ENCODE data around the gene GRIN2A.

The GRIN2A gene

GRCh38 chr16:10027553-10027952, 154.7 kb downstream of the GRIN2A start:
- DNase-seq, result no peak

GRCh38 chr16:10026593-10026992, 155.6 kb downstream of the GRIN2A start:
- no peak for DNase-seq

GRCh38 chr16:10022098-10022497, 160.1 kb downstream of the GRIN2A start:
- no peak for DNase-seq

- no peak for DNase-seq
Observed at GRCh38 chr16:10020866-10021265, 161.4 kb downstream of the GRIN2A start.

GRCh38 chr16:10016752-10017151, 165.5 kb downstream of the GRIN2A start:
- DNase-seq, result no peak

GRCh38 chr16:10015397-10015796, 166.8 kb downstream of the GRIN2A start:
- no peak for DNase-seq

GRCh38 chr16:10013774-10014173, 168.5 kb downstream of the GRIN2A start:
- no peak for DNase-seq

- no peak for DNase-seq
Observed at GRCh38 chr16:10013364-10013763, 168.9 kb downstream of the GRIN2A start.

- no peak for DNase-seq
Observed at GRCh38 chr16:10009684-10010083, 172.5 kb downstream of the GRIN2A start.

GRCh38 chr16:10003486-10003885, 178.7 kb downstream of the GRIN2A start:
- DNase-seq, result no peak

GRCh38 chr16:10001258-10001775, 180.9 kb downstream of the GRIN2A start:
- no peak for DNase-seq

- no peak for DNase-seq
Observed at GRCh38 chr16:9996221-9996620, 186.0 kb downstream of the GRIN2A start.

- DNase-seq, result no peak
Observed at GRCh38 chr16:9992441-9992840, 189.8 kb downstream of the GRIN2A start.

GRCh38 chr16:9980981-9981380, 201.2 kb downstream of the GRIN2A start:
- DNase-seq, result no peak

GRCh38 chr16:9978160-9978725, 204.0 kb downstream of the GRIN2A start:
- DNase-seq, result no peak

GRCh38 chr16:9977333-9977897, 204.8 kb downstream of the GRIN2A start:
- DNase-seq, result no peak

GRCh38 chr16:9976601-9977000, 205.6 kb downstream of the GRIN2A start:
- DNase-seq, result no peak

GRCh38 chr16:9971907-9972306, 210.3 kb downstream of the GRIN2A start:
- DNase-seq, result no peak

GRCh38 chr16:9970796-9971195, 211.4 kb downstream of the GRIN2A start:
- no peak for DNase-seq

GRCh38 chr16:9970244-9970643, 212.0 kb downstream of the GRIN2A start:
- no peak for DNase-seq

GRCh38 chr16:9969580-9969979, 212.6 kb downstream of the GRIN2A start:
- no peak for DNase-seq

- no peak for DNase-seq
Observed at GRCh38 chr16:9966569-9967157, 215.6 kb downstream of the GRIN2A start.

- no peak for DNase-seq
Observed at GRCh38 chr16:9965079-9965478, 217.1 kb downstream of the GRIN2A start.

- no peak for DNase-seq
Observed at GRCh38 chr16:9964426-9964825, 217.8 kb downstream of the GRIN2A start.

GRCh38 chr16:9957433-9957832, 224.8 kb downstream of the GRIN2A start:
- no peak for DNase-seq

Data from COR-L47 (cell line).